HepG2 (cell line): ENCODE measurements around the gene ASL. TPM values are rescaled to one million over a fixed set of nuclear protein-coding genes. Genes with fewer than 3 reads are reported as not detected.

Experiments
- CENPX ChIP-seq: sonication (generic); formaldehyde crosslinking; IDR thresholded peaks from 2 replicates; pipeline ENCODE4 v1.9.0; 2021; ENCODE audit warnings: mild to moderate bottlenecking, missing genetic modification reagents, moderate library complexity
- CHD4 ChIP-seq: fragments of 200-600 bp; sonication (generic); IDR thresholded peaks from 2 replicates; pipeline ENCODE4 v1.7.0; 2017; ENCODE audit warnings: mild to moderate bottlenecking, low read length, borderline replicate concordance
- DR1 ChIP-seq: sonication (generic); formaldehyde crosslinking; IDR thresholded peaks from 2 replicates; pipeline ENCODE4 v1.8.0; 2021; ENCODE audit warnings: mild to moderate bottlenecking, missing genetic modification reagents, inconsistent platforms
- E2F5 ChIP-seq: sonication (generic); formaldehyde crosslinking; conservative IDR thresholded peaks from 2 replicates; pipeline ENCODE4 v1.4.0; 2020; ENCODE audit warnings: missing genetic modification reagents
- FOXK1 ChIP-seq: sonication (generic); formaldehyde crosslinking; IDR thresholded peaks from 2 replicates; pipeline ENCODE4 v1.4.0; 2020; ENCODE audit warnings: low read depth, missing genetic modification reagents, borderline replicate concordance
- HES4 ChIP-seq: sonication (generic); formaldehyde crosslinking; IDR thresholded peaks from 2 replicates; pipeline ENCODE4 v1.9.0; 2021; ENCODE audit warnings: mild to moderate bottlenecking, missing genetic modification reagents, borderline replicate concordance
- NFIB ChIP-seq: sonication (generic); formaldehyde crosslinking; IDR thresholded peaks from 2 replicates; pipeline ENCODE4 v1.9.0; 2021; ENCODE audit warnings: missing genetic modification reagents, mild to moderate bottlenecking, borderline replicate concordance
- PAF1 ChIP-seq: IDR thresholded peaks from 2 replicates; pipeline ENCODE4 v1.6.1; 2016; ENCODE audit warnings: missing genetic modification reagents, missing compliant biosample characterization
- RORA ChIP-seq: sonication (generic); formaldehyde crosslinking; IDR thresholded peaks from 2 replicates; pipeline ENCODE4 v1.5.0; 2020; ENCODE audit warnings: mild to moderate bottlenecking, missing genetic modification reagents, moderate library complexity
- SIN3A ChIP-seq: IDR thresholded peaks from 2 replicates; pipeline ENCODE4 v1.6.1; 2011; ENCODE audit warnings: low read depth, mild to moderate bottlenecking, control low read depth, low read length, borderline replicate concordance
- STAG1 ChIP-seq: sonication (generic); formaldehyde crosslinking; IDR thresholded peaks from 2 replicates; pipeline ENCODE4 v1.4.0; 2020; ENCODE audit warnings: missing genetic modification reagents
- U2AF2 ChIP-seq: fragments of 200-400 bp; formaldehyde crosslinking; IDR thresholded peaks from 2 replicates; pipeline ENCODE4 v1.6.1; 2017; ENCODE audit warnings: low read depth, mild to moderate bottlenecking, low read length
- YEATS2 ChIP-seq: sonication (generic); formaldehyde crosslinking; IDR thresholded peaks from 2 replicates; pipeline ENCODE4 v1.4.0; 2020; ENCODE audit warnings: missing genetic modification reagents, borderline replicate concordance
- ZFP1 ChIP-seq: IDR thresholded peaks from 2 replicates; pipeline ENCODE4 v1.6.1; 2016
- ZFY ChIP-seq: sonication (generic); formaldehyde crosslinking; IDR thresholded peaks from 2 replicates; pipeline ENCODE4 v1.4.0; 2020; ENCODE audit warnings: missing genetic modification reagents
- ZNF138 ChIP-seq: sonication (generic); formaldehyde crosslinking; IDR thresholded peaks from 2 replicates; pipeline ENCODE4 v1.5.0; 2020; ENCODE audit warnings: mild to moderate bottlenecking, low read depth, missing genetic modification reagents
- ZNF709 ChIP-seq: sonication (generic); formaldehyde crosslinking; IDR thresholded peaks from 2 replicates; pipeline ENCODE4 v1.5.0; 2020; ENCODE audit warnings: mild to moderate bottlenecking, missing genetic modification reagents
- ZNF749 ChIP-seq: sonication (generic); formaldehyde crosslinking; IDR thresholded peaks from 2 replicates; pipeline ENCODE4 v1.8.0; 2022; ENCODE audit warnings: mild to moderate bottlenecking, missing genetic modification reagents, moderate library complexity, borderline replicate concordance
- polyA plus RNA-seq, 8 experiments: library from polyadenylated mRNA; depleted of rRNA in 3 of 8; stranded (reverse) in 7 of 8; unstranded in 1 of 8; fragments of >200 nt; fragmentation: Illumina TruSeq in 4 of 8; extraction: Trizol in 4 of 8; gene quantifications; 2 replicates each; pipeline versions ENCODE4 v1.2.1 to v1.2.3, GENCODE V29; 2011 to 2016; ENCODE audit warnings: low read depth in 4 of 8, missing spikeins in 1 of 8, mixed read lengths in 1 of 8; ENCODE audit not compliant: insufficient read depth in 1 of 8
- total RNA-seq, 5 experiments: library from RNA; depleted of rRNA; stranded (reverse); fragments of >200 nt; fragmentation: Illumina TruSeq; extraction: Trizol; gene quantifications; 2 replicates each; pipeline ENCODE4 v1.2.3, GENCODE V29; 2016; ENCODE audit warnings: low read depth in 1 of 5
- TF ChIP-seq, protein P1 (sequence below): sonication (generic); formaldehyde crosslinking; IDR thresholded peaks from 2 replicates; pipeline ENCODE4 v1.4.0; 2020; ENCODE audit warnings: mild to moderate bottlenecking, missing genetic modification reagents
- TF ChIP-seq, protein P2 (sequence below): sonication (generic); formaldehyde crosslinking; IDR thresholded peaks from 2 replicates; pipeline ENCODE4 v1.4.0; 2020; ENCODE audit warnings: mild to moderate bottlenecking, low read depth, missing genetic modification reagents
- TF ChIP-seq, protein P3 (sequence below): sonication (generic); formaldehyde crosslinking; IDR thresholded peaks from 2 replicates; pipeline ENCODE4 v1.5.1; 2020; ENCODE audit warnings: mild to moderate bottlenecking, missing genetic modification reagents, moderate library complexity

ASL gene
- total and polyA plus RNA-seq, 2 of the 13 experiments (the other 11 are each of a cell fraction or from before 2014, with no cell fraction given) = 71.4 to 96.5 TPM

DNA sequence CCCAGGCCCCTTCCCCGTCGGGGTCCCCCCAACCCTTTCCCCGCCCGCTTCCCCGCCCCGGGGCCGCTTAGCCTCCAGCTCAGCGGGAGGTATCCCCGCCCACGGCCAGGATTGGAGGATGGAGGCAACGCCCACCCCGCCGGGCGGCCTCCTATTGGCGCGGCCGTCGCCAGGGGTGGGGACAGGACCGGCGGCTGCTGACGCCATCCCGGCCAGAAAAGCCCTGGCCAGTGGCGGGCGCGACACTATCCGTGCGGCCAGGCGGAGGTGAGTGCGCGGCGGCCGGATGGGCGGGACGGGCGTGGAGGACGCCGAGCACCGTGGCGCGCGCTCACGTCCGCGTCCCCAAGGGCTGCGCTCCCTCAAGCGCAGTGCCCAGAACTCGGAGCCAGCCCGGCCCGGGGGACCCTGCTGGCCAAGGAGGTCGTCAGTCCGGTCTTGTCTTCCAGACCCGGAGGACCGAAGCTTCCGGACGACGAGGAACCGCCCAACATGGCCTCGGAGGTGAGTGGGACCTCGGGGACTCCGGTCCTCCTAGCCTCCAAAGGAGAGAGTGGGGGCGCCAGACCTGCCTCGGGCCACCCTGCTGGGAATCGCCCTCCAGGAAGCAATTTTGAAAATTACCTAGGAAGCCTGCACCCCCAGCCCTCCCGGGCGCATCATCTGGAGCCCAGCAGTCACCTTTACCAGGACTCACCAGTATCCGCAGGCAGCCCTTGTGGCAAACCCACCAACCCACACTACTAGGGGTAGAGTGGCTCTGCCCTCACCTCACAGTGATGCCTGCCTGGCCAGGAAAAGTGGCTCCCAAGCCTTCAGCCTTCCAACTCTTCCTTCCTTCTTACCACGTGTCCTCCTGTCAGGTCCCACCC, at the start of gene ASL (continued):
- TF ChIP-seq, protein P1, sequence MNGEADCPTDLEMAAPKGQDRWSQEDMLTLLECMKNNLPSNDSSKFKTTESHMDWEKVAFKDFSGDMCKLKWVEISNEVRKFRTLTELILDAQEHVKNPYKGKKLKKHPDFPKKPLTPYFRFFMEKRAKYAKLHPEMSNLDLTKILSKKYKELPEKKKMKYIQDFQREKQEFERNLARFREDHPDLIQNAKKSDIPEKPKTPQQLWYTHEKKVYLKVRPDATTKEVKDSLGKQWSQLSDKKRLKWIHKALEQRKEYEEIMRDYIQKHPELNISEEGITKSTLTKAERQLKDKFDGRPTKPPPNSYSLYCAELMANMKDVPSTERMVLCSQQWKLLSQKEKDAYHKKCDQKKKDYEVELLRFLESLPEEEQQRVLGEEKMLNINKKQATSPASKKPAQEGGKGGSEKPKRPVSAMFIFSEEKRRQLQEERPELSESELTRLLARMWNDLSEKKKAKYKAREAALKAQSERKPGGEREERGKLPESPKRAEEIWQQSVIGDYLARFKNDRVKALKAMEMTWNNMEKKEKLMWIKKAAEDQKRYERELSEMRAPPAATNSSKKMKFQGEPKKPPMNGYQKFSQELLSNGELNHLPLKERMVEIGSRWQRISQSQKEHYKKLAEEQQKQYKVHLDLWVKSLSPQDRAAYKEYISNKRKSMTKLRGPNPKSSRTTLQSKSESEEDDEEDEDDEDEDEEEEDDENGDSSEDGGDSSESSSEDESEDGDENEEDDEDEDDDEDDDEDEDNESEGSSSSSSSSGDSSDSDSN = peak; percentile 86; the same call in 1 of the 2 replicates
- TF ChIP-seq, protein P2, sequence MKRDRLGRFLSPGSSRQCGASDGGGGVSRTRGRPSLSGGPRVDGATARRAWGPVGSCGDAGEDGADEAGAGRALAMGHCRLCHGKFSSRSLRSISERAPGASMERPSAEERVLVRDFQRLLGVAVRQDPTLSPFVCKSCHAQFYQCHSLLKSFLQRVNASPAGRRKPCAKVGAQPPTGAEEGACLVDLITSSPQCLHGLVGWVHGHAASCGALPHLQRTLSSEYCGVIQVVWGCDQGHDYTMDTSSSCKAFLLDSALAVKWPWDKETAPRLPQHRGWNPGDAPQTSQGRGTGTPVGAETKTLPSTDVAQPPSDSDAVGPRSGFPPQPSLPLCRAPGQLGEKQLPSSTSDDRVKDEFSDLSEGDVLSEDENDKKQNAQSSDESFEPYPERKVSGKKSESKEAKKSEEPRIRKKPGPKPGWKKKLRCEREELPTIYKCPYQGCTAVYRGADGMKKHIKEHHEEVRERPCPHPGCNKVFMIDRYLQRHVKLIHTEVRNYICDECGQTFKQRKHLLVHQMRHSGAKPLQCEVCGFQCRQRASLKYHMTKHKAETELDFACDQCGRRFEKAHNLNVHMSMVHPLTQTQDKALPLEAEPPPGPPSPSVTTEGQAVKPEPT (CRISPR knock-in tag) = 0 out of 2 replicates have a peak, but pooled peaks have one; percentile 13
- no peak for TF ChIP-seq ZFP1 (CRISPR knock-in tag)
- TF ChIP-seq CENPX (CRISPR knock-in tag) = no peak
- no peak for TF ChIP-seq FOXK1 (CRISPR knock-in tag)
- TF ChIP-seq ZNF138 (CRISPR knock-in tag) = no peak
- TF ChIP-seq U2AF2 = no peak
- TF ChIP-seq, protein P3, sequence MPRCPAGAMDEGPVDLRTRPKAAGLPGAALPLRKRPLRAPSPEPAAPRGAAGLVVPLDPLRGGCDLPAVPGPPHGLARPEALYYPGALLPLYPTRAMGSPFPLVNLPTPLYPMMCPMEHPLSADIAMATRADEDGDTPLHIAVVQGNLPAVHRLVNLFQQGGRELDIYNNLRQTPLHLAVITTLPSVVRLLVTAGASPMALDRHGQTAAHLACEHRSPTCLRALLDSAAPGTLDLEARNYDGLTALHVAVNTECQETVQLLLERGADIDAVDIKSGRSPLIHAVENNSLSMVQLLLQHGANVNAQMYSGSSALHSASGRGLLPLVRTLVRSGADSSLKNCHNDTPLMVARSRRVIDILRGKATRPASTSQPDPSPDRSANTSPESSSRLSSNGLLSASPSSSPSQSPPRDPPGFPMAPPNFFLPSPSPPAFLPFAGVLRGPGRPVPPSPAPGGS (CRISPR knock-in tag) = peak; percentile 70; the same call in 1 of the 2 replicates
- no peak for TF ChIP-seq RORA (CRISPR knock-in tag)
- TF ChIP-seq NFIB (CRISPR knock-in tag) = no peak
- peak; percentile 87; the same call in 1 of the 2 replicates for TF ChIP-seq HES4 (CRISPR knock-in tag)
- no peak for TF ChIP-seq PAF1 (CRISPR knock-in tag)
- TF ChIP-seq YEATS2 (CRISPR knock-in tag) = peak; percentile 28; the same call in 1 of the 2 replicates
- TF ChIP-seq DR1 (CRISPR knock-in tag) = peak; percentile 94; the same call in 1 of the 2 replicates
- TF ChIP-seq ZNF749 (CRISPR knock-in tag) = peak; percentile 73; the same call in 1 of the 2 replicates
- peak; percentile 92 for TF ChIP-seq ZNF709 (CRISPR knock-in tag)
- TF ChIP-seq ZFY (CRISPR knock-in tag) = peak; percentile 52; the same call in 1 of the 2 replicates
- peak; percentile 66; the same call in 1 of the 2 replicates for TF ChIP-seq SIN3A
- no peak for TF ChIP-seq CHD4
- TF ChIP-seq STAG1 (CRISPR knock-in tag) = peak; percentile 30
- peak; percentile 61 for TF ChIP-seq E2F5 (CRISPR knock-in tag)
